Measurements from ENCODE around the gene MRPL53.

DNA sequence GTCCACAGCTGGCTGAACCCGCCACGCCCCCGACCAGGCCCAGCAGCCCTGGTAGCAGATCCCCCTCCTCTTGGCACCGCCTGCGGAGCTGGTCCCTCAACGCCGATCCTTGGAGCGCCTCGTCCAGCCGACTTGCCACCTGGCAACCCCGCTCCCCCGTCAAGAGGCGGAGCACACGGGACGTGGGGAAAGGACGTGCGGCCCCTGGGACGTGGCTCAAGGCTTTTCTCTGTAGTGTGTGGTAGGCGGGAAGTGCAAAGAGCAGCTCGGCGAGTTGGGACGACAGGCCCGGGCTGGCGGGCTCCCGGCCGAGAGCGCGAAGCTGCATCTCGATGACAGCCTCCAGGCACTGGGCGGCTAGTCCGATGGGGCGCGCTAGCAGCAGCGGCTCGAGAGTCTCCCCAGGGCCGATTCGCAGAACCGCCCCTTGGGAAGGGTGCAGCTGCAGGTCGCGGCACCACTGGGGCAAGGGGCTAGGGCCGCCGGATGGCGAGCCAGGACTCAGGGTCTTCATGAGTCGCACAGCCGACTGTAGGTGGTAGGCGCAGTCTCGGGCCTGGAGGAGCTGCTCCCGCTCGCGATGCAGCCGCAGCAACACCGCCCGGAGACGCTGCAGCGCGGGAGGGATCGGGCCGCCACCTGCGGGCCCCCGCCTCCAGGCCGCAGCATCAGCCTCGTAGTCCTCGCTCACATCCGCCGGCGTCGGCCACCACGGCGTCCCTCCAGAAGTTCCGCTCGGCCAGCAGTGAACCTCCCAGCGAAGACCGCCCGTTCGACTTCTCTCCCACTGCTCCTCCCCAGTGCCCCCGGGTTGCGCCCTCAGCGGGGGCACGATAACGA is 9.7 kb upstream of the MRPL53 start:
- TF ChIP-seq, protein P1, sequence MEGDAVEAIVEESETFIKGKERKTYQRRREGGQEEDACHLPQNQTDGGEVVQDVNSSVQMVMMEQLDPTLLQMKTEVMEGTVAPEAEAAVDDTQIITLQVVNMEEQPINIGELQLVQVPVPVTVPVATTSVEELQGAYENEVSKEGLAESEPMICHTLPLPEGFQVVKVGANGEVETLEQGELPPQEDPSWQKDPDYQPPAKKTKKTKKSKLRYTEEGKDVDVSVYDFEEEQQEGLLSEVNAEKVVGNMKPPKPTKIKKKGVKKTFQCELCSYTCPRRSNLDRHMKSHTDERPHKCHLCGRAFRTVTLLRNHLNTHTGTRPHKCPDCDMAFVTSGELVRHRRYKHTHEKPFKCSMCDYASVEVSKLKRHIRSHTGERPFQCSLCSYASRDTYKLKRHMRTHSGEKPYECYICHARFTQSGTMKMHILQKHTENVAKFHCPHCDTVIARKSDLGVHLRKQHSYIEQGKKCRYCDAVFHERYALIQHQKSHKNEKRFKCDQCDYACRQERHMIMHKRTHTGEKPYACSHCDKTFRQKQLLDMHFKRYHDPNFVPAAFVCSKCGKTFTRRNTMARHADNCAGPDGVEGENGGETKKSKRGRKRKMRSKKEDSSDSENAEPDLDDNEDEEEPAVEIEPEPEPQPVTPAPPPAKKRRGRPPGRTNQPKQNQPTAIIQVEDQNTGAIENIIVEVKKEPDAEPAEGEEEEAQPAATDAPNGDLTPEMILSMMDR (IDR thresholded peaks at IDR 0.05; ENCODE audit: control extremely low read depth in 1 of 3, insufficient read depth in 1 of 3, low read depth in 1 of 3, low read length in 3 of 3) = no peak
- TF ChIP-seq, protein P2, sequence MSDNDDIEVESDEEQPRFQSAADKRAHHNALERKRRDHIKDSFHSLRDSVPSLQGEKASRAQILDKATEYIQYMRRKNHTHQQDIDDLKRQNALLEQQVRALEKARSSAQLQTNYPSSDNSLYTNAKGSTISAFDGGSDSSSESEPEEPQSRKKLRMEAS (IDR thresholded peaks at IDR 0.05) = peak; percentile 8; the same call in 1 of the 2 replicates
- TF ChIP-seq TAF1 (IDR thresholded peaks at IDR 0.05; ENCODE audit: low read depth, low read length) (no peak), POLR2AphosphoS5 (IDR thresholded peaks at IDR 0.05; ENCODE audit: low read depth, low read length) (no peak), TBP (IDR thresholded peaks at IDR 0.05; ENCODE audit: low read depth, low read length) (no peak), SIN3A (conservative IDR thresholded peaks at IDR 0.05 in 1 of 2, IDR thresholded peaks at IDR 0.05 in 1 of 2; ENCODE audit: low read depth in 1 of 2, low read length in 2 of 2) (peak; percentile 11 to 30; a peak in 1 of 4 replicates), JUN (IDR thresholded peaks at IDR 0.05; ENCODE audit: low read depth, low read length) (no peak), SP2 (IDR thresholded peaks at IDR 0.05; ENCODE audit: low read length) (no peak), TCF12 (IDR thresholded peaks at IDR 0.05; ENCODE audit: low read depth, low read length) (no peak), ZNF274 (IDR thresholded peaks at IDR 0.05; ENCODE audit: borderline replicate concordance, extremely low read depth, low read length) (no peak), GABPA (IDR thresholded peaks at IDR 0.05; ENCODE audit: borderline replicate concordance, insufficient read depth, low read length) (no peak), FOSL1 (IDR thresholded peaks at IDR 0.05; ENCODE audit: insufficient read depth, low read depth, low read length) (no peak), HDAC6 (IDR thresholded peaks at IDR 0.05; ENCODE audit: low read depth, low read length) (no peak), POLR2A (IDR thresholded peaks at IDR 0.05; ENCODE audit: control extremely low read depth in 1 of 2, low read depth in 2 of 2, low read length in 2 of 2) (no peak)
